ENCODE results near the gene INSIG1.

INSIG1 gene

DNA sequence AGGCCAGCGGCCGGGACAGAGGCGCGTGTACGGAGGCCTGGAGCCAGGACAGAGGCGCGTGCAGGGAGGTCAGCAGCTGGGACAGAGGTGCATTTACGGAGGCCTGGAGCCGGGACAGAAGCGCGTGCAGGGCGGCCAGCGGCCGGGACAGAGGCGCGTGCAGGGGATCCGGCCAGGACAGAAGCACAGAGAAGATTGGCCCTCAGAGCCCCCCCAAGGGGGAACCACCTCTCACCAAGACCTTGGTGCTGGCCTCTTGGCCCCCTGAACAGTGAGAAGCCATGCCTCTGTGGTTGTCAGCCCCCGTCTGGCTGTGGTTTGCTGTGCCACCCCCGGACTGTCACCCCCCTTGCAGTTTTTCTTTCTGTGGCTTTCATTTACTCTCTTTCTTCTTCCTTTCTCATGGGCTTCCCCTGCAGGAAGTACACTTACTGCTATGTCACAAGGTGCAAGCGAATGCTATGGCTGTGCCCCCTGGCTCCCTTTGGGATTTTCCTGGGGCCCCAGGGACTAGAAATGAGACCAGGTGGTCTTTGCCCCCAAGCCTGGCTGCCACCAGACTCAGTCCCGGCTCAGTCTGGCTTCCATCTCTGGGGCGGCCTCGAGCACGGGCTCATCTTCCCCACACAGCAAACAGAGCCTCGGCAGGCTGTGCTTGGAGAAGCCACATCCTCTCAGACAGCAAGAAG, 41.1 kb downstream of the INSIG1 start:
- Histone ChIP-seq H3K4me1 (ENCODE audit: control insufficient read depth, insufficient read depth, low read length) (no peaks in the 10 kb centered on the region), H3K4me3 (ENCODE audit: low read length) (no peak overlapping the region), H3K36me3 (ENCODE audit: insufficient read depth, low read length) (no peaks in the 10 kb centered on the region), H3K4me2 (ENCODE audit: low read length) (no peak overlapping the region), H3K9ac (ENCODE audit: low read depth, low read length) (no peak overlapping the region), H3K9me3 (replicated peaks; ENCODE audit: low read length) (no peaks in the 10 kb centered on the region), H3K27me3 (ENCODE audit: control insufficient read depth, insufficient read depth, low read length) (peaks cover 42% of the 10 kb centered on the region)

DNA sequence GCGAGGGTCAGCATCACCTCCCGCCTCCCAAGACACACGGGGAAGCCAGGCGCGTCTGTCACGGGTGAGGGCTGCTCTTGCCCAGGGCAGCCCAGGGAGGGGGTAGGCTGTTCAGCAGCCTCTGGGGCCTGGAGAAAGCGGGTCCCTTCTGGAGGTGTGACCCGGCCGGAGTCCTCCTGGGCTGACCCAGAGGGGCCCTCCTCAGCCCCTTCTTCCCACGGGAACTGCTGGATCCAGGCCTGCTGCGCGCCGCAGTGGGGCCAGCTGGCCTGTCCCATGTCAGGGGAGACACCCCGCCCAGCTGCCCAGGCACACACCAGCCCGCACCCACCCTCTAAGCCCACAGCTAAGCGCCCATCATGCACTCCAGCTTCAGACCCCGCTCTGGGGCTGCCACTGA, 41.8 kb downstream of the INSIG1 start:
- Histone ChIP-seq H3K4me2 (ENCODE audit: low read length) (no peak overlapping the region), H3K4me3 (ENCODE audit: low read length) (no peak overlapping the region), H3K4me1 (ENCODE audit: control insufficient read depth, insufficient read depth, low read length) (no peaks in the 10 kb centered on the region), H3K9me3 (replicated peaks; ENCODE audit: low read length) (no peaks in the 10 kb centered on the region), H3K9ac (ENCODE audit: low read depth, low read length) (no peak overlapping the region), H3K36me3 (ENCODE audit: insufficient read depth, low read length) (no peaks in the 10 kb centered on the region), H3K27me3 (ENCODE audit: control insufficient read depth, insufficient read depth, low read length) (peaks cover 35% of the 10 kb centered on the region)

DNA sequence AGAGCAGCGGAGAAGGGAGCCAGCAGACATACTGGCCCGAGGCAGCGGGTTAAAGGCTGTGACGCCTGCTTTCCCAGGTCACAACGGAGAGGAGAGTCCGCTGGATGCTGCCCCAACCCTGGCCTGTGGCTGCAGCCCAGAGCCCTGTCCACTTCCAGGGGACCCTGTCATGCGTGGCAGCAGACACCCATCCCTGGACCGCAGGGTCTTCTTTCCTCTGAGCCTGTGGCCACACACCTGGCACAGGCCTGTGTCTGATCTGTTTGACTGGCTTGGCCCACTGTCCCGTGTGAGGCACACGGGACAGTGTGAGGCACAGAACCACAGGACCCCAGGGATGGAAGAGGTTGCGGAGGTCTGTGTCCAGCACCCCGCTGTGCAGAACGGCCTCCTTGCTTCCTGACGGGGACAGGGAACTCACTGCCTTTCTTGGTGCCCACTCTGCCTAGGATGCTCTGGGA, 42.4 kb downstream of the INSIG1 start:
- H3K4me2 ChIP-seq (ENCODE audit: low read length): no peak overlapping the region
- no peak overlapping the region for H3K9ac ChIP-seq (ENCODE audit: low read depth, low read length)
- no peaks in the 10 kb centered on the region for H3K9me3 ChIP-seq (replicated peaks; ENCODE audit: low read length)
- H3K4me3 ChIP-seq (ENCODE audit: low read length): no peak overlapping the region
- no peaks in the 10 kb centered on the region for H3K36me3 ChIP-seq (ENCODE audit: insufficient read depth, low read length)
- peaks cover 30% of the 10 kb centered on the region for H3K27me3 ChIP-seq (ENCODE audit: control insufficient read depth, insufficient read depth, low read length)
- H3K4me1 ChIP-seq (ENCODE audit: control insufficient read depth, insufficient read depth, low read length): no peaks in the 10 kb centered on the region

DNA sequence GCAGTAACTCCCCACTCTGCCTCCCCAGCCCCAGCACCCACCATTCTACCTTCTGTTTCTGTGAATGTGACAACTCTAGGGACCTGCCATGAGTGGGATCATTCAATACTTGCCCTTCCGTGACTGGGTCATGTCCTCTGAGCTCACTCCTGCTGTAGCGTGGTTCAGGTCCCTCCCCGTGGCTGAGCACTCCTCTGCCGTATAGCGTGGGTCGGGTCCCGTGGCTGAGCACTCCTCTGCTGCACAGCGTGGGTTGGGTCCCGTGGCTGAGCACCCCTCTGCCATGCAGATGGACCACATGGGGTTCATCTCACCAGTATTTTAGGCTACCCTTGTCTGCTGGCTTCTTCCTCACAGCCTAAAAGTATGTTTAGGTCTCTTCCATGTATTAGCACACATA, 43.0 kb downstream of the INSIG1 start:
- no peak overlapping the region for H3K4me2 ChIP-seq (ENCODE audit: low read length)
- H3K4me1 ChIP-seq (ENCODE audit: control insufficient read depth, insufficient read depth, low read length): no peaks in the 10 kb centered on the region
- no peak overlapping the region for H3K4me3 ChIP-seq (ENCODE audit: low read length)
- H3K27me3 ChIP-seq (ENCODE audit: control insufficient read depth, insufficient read depth, low read length): peaks cover 30% of the 10 kb centered on the region
- no peak overlapping the region for H3K9ac ChIP-seq (ENCODE audit: low read depth, low read length)
- no peaks in the 10 kb centered on the region for H3K9me3 ChIP-seq (replicated peaks; ENCODE audit: low read length)
- H3K36me3 ChIP-seq (ENCODE audit: insufficient read depth, low read length): no peaks in the 10 kb centered on the region

DNA sequence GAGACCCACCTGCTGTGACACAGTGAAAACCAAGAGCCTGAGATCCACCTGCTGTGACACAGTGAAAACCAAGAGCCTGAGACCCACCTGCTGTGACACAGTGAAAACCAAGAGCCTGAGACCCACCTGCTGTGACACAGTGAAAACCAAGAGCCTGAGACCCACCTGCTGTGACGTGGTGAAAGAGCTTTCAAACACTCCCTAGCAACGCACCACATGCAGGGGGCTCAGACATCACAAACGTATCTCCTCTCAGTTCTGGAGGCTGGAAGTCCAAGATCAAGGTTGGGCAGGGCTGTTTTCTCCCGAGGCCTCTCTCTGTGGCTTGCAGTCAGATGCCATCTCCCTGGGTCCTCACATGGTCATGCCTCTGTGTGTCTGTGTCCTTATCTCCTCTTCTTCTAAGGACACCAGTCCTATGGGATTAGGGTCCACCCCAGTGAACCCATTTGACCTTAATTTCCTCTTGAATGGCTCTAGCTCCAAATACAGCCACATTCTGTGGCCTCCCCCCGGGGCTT, 43.8 kb downstream of the INSIG1 start:
- Histone ChIP-seq H3K4me2 (ENCODE audit: low read length) (no peak overlapping the region), H3K4me1 (ENCODE audit: control insufficient read depth, insufficient read depth, low read length) (no peaks in the 10 kb centered on the region), H3K9me3 (replicated peaks; ENCODE audit: low read length) (no peaks in the 10 kb centered on the region), H3K27me3 (ENCODE audit: control insufficient read depth, insufficient read depth, low read length) (peaks cover 25% of the 10 kb centered on the region), H3K4me3 (ENCODE audit: low read length) (no peak overlapping the region), H3K36me3 (ENCODE audit: insufficient read depth, low read length) (no peaks in the 10 kb centered on the region), H3K9ac (ENCODE audit: low read depth, low read length) (no peak overlapping the region)

DNA sequence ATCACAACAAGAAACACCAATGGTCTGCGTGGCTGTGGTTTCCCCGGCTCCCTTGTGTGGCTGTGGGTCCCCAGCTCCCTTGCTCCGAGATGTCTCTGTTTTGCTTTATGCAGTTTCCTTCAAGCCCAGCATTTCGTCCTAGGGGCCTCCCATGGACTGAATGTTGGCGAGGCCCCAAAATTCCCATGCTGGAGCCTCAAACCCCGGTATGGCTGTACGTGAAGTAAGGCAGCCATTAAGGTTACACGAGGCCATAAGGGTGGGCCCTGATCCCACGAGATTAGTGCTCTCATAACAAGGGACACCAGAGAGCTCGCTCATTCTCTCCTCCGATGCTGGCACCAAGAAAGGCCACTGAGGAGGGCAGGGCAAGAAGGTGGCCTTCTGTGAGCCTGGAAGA, 44.6 kb downstream of the INSIG1 start:
- Histone ChIP-seq H3K4me2 (ENCODE audit: low read length) (no peak overlapping the region), H3K27me3 (ENCODE audit: control insufficient read depth, insufficient read depth, low read length) (peaks cover 19% of the 10 kb centered on the region), H3K9me3 (replicated peaks; ENCODE audit: low read length) (no peaks in the 10 kb centered on the region), H3K4me1 (ENCODE audit: control insufficient read depth, insufficient read depth, low read length) (no peaks in the 10 kb centered on the region), H3K36me3 (ENCODE audit: insufficient read depth, low read length) (no peaks in the 10 kb centered on the region), H3K4me3 (ENCODE audit: low read length) (no peak overlapping the region), H3K9ac (ENCODE audit: low read depth, low read length) (no peak overlapping the region)

DNA sequence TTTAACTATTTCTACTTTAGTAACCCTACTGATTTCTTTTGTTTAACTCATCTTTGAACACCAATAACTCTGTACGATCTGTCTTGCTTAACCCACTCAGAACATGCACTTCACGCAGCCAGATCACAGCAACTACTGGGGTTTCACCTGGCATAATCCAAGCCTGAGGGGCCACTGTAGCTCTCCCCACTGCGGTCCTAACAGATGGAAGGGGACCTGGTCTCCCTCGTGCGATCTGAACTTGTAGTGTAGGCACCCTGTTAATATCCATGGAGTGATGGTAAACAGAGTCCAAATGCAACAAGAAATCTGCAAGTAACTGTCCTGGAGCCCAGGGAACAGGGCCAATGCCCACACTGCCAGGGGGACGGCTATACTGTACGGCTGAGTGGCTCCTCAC, 45.5 kb downstream of the INSIG1 start:
- peaks cover 19% of the 10 kb centered on the region for H3K27me3 ChIP-seq (ENCODE audit: control insufficient read depth, insufficient read depth, low read length)
- no peaks in the 10 kb centered on the region for H3K36me3 ChIP-seq (ENCODE audit: insufficient read depth, low read length)
- H3K9ac ChIP-seq (ENCODE audit: low read depth, low read length): no peak overlapping the region
- no peak overlapping the region for H3K4me3 ChIP-seq (ENCODE audit: low read length)
- no peaks in the 10 kb centered on the region for H3K9me3 ChIP-seq (replicated peaks; ENCODE audit: low read length)
- H3K4me1 ChIP-seq (ENCODE audit: control insufficient read depth, insufficient read depth, low read length): no peaks in the 10 kb centered on the region
- H3K4me2 ChIP-seq (ENCODE audit: low read length): no peak overlapping the region

DNA sequence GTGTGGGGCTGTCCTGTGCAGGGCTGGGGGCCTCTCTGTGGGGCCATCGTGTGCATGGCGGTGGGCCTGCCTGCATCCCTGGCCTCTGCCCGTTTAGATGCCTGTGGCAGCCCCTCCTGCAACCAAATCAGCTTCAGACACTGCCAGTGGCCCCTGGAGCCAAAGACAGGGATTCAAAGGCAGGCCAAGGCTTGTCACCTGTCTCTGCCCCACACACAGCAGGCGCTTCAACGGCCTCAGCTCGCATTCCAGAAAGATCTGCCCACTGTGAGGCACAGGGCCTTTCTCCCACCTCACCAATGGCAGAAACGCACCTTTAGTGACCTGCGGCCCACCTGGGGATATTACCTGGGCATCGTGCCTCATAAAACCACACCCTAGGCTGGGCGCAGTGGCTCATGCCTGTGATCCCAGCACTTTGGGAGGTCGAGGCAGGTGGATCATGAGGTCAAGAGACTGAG, 46.0 kb downstream of the INSIG1 start:
- H3K9ac ChIP-seq (ENCODE audit: low read depth, low read length): no peak overlapping the region
- no peaks in the 10 kb centered on the region for H3K4me1 ChIP-seq (ENCODE audit: control insufficient read depth, insufficient read depth, low read length)
- no peak overlapping the region for H3K4me2 ChIP-seq (ENCODE audit: low read length)
- H3K27me3 ChIP-seq (ENCODE audit: control insufficient read depth, insufficient read depth, low read length): peaks cover 19% of the 10 kb centered on the region
- no peaks in the 10 kb centered on the region for H3K36me3 ChIP-seq (ENCODE audit: insufficient read depth, low read length)
- no peaks in the 10 kb centered on the region for H3K9me3 ChIP-seq (replicated peaks; ENCODE audit: low read length)
- no peak overlapping the region for H3K4me3 ChIP-seq (ENCODE audit: low read length)

DNA sequence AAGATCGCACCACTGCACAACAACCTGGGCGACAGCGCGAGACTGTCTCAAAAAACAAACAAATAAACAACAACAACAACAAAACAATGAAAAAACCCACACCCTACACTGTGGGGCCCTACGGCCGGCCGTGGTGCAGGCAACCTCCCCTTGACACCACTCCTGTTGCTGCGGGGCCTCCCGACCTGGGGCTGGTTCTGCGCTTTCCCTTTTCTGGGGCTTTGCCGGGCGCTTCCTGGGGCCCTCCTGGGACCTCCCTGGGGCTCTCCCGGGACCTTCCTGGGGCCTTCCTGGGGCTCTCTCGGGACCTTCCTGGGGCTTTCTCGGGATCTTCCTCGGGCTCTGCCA, 46.6 kb downstream of the INSIG1 start:
- no peak overlapping the region for H3K4me3 ChIP-seq (ENCODE audit: low read length)
- peaks cover 15% of the 10 kb centered on the region for H3K27me3 ChIP-seq (ENCODE audit: control insufficient read depth, insufficient read depth, low read length)
- H3K9ac ChIP-seq (ENCODE audit: low read depth, low read length): no peak overlapping the region

DNA sequence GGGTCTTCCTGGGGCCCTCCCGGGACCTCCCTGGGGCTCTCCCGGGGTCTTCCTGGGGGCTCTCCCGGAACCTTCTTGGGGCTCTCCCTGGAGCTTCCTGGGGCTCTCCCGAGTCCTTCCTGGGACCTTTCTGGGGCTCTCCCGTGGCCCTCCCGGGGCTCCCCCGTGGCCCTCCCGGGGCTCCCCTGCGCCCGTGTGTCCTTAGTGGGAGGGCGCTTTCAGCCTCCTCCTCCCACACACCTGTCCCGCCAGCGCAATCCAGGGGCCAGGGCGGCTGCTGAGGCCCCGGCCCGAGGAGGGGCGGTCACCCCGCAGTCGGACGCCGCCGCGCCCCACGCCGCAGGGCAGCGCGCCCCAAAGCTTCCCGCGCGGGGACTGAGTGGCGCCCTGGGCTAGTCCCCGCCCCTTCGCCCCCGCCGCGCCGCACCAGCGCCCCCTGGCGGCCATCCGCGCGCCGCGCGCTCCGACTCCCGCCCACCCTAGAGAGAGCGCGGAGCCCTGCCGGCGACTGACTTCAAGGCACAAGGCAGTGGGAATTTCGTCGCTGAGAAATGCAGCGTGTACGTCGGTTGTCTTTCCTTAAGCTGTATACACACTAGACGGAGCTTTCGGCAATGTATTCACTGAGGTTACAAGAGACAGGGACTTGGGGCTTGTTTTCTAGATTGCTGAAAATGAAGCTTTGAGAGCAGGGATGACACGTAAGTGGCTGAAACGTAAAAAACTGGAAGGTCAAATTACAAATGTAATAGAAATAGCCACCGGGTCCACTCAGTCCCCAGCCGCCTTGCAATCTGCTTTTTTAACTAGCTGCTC, 47.1 kb downstream of the INSIG1 start:
- peak overlapping the region; percentile 74 for H3K4me2 ChIP-seq (ENCODE audit: low read length)

More for the DNA sequence above, 46.6 kb downstream of the INSIG1 start:
- Histone ChIP-seq H3K4me1 (ENCODE audit: control insufficient read depth, insufficient read depth, low read length) (no peaks in the 10 kb centered on the region), H3K9me3 (replicated peaks; ENCODE audit: low read length) (no peaks in the 10 kb centered on the region), H3K4me2 (ENCODE audit: low read length) (peak overlapping the region; percentile 74), H3K36me3 (ENCODE audit: insufficient read depth, low read length) (no peaks in the 10 kb centered on the region)

DNA sequence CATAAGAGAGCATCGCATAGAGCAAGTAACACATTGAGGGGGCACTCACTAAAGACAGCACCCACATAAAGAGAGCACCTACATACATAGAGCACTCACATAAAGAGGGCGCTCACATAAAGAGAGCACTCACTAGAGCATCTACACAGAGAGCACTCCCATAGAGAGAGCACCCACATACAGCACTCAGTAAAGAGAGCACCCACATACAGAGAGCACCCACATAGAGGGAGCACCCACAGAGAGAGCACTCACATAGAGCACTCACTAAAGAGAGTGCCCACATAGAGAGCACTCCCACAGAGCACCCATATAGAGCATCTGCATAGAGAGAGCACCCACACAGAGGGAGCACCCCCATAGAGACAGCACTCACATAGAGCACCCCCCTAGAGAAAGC, 47.8 kb downstream of the INSIG1 start:
- Histone ChIP-seq H3K9ac (ENCODE audit: low read depth, low read length) (no peak overlapping the region), H3K9me3 (replicated peaks; ENCODE audit: low read length) (no peaks in the 10 kb centered on the region), H3K4me1 (ENCODE audit: control insufficient read depth, insufficient read depth, low read length) (no peaks in the 10 kb centered on the region), H3K36me3 (ENCODE audit: insufficient read depth, low read length) (no peaks in the 10 kb centered on the region), H3K4me3 (ENCODE audit: low read length) (no peak overlapping the region), H3K4me2 (ENCODE audit: low read length) (peak overlapping the region; percentile 74), H3K27me3 (ENCODE audit: control insufficient read depth, insufficient read depth, low read length) (peaks cover 3% of the 10 kb centered on the region)

More for the DNA sequence above, 47.1 kb downstream of the INSIG1 start:
- Histone ChIP-seq H3K36me3 (ENCODE audit: insufficient read depth, low read length) (no peaks in the 10 kb centered on the region), H3K27me3 (ENCODE audit: control insufficient read depth, insufficient read depth, low read length) (peaks cover 10% of the 10 kb centered on the region), H3K9ac (ENCODE audit: low read depth, low read length) (peak overlapping the region; percentile 54), H3K9me3 (replicated peaks; ENCODE audit: low read length) (no peaks in the 10 kb centered on the region), H3K4me3 (ENCODE audit: low read length) (peak overlapping the region; percentile 62), H3K4me1 (ENCODE audit: control insufficient read depth, insufficient read depth, low read length) (no peaks in the 10 kb centered on the region)

All from skeletal muscle satellite cell (primary cell).